Measurements from ENCODE around the gene SYVN1.

DNA sequence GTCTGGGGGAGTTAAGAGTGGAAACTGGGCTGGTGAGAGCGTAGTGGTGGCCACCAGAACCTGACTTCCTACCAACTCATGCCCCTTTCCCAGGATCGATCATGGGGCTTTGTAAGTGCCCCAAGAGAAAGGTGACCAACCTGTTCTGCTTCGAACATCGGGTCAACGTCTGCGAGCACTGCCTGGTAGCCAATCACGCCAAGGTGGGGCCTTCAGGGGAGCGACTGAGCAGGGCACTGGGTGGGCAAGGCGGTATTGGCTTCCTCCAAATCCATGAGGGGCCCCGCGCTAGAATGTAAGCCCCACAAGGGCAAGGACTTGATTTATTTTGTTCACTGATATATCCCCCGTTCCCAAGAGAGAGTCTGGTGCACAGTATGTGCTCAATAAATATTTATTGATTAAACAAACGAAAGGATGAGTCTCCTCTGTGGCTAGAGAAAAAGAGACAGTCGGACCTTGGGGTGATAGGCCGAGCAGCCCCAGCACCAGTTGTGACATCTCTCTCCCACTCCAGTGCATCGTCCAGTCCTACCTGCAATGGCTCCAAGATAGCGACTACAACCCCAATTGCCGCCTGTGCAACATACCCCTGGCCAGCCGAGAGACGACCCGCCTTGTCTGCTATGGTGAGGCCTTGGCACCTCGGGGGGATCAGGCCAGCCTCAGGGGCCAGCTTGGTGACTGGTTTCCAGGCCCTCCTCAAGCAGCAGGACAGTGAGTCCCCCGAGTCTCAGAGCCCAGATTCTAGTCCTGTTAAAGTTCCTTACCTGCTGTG, 49.5 kb downstream of the SYVN1 start:
- TF ChIP-seq, protein P1, sequence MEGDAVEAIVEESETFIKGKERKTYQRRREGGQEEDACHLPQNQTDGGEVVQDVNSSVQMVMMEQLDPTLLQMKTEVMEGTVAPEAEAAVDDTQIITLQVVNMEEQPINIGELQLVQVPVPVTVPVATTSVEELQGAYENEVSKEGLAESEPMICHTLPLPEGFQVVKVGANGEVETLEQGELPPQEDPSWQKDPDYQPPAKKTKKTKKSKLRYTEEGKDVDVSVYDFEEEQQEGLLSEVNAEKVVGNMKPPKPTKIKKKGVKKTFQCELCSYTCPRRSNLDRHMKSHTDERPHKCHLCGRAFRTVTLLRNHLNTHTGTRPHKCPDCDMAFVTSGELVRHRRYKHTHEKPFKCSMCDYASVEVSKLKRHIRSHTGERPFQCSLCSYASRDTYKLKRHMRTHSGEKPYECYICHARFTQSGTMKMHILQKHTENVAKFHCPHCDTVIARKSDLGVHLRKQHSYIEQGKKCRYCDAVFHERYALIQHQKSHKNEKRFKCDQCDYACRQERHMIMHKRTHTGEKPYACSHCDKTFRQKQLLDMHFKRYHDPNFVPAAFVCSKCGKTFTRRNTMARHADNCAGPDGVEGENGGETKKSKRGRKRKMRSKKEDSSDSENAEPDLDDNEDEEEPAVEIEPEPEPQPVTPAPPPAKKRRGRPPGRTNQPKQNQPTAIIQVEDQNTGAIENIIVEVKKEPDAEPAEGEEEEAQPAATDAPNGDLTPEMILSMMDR (IDR thresholded peaks at IDR 0.05), result no peak
- no peak for TF ChIP-seq GRHL2 (CRISPR knock-in tag; IDR thresholded peaks at IDR 0.05; ENCODE audit: insufficient replicate concordance, severe bottlenecking)
- no peak for TF ChIP-seq KAT7 (CRISPR knock-in tag; IDR thresholded peaks at IDR 0.05; ENCODE audit: borderline replicate concordance)
- TF ChIP-seq NR2C2 (CRISPR knock-in tag; IDR thresholded peaks at IDR 0.05), result no peak
